GM12878 (cell line): ENCODE results near the gene VCP. TPM values are rescaled to one million over a fixed set of nuclear protein-coding genes. Genes with fewer than 3 reads are reported as not detected.
A peak's percentile ranks its signal among the peaks of the same experiment; 100 is the strongest.

Experiments
- BCL3 ChIP-seq: IDR thresholded peaks from 2 replicates; pipeline ENCODE4 v1.6.1; 2011; ENCODE audit warnings: borderline replicate concordance, low read depth, mild to moderate bottlenecking, moderate library complexity, low read length; ENCODE audit not compliant: insufficient read depth, poor library complexity, severe bottlenecking
- CBX5 ChIP-seq: sonication (generic); IDR thresholded peaks from 2 replicates; pipeline ENCODE4 v1.6.1; 2016; ENCODE audit warnings: low read depth, moderate library complexity, mild to moderate bottlenecking, inconsistent platforms
- CREB1 ChIP-seq: IDR thresholded peaks from 2 replicates; pipeline ENCODE4 v1.6.1; 2012; ENCODE audit warnings: low read depth, mild to moderate bottlenecking, inconsistent platforms
- E2F4 ChIP-seq: IDR thresholded peaks from 2 replicates; pipeline ENCODE4 v1.6.1; 2012; ENCODE audit warnings: low read depth, low read length, improper control_type of control experiment
- E4F1 ChIP-seq: fragments of 450-650 bp; IDR thresholded peaks from 2 replicates; pipeline ENCODE4 v1.6.1; 2018; ENCODE audit warnings: borderline replicate concordance, mild to moderate bottlenecking; ENCODE audit not compliant: partially characterized antibody
- JUND ChIP-seq: IDR thresholded peaks from 2 replicates; pipeline ENCODE4 v1.6.1; 2012; ENCODE audit warnings: low read depth, mild to moderate bottlenecking, low read length, improper control_type of control experiment, moderate library complexity
- MEF2B ChIP-seq: fragments of 450-650 bp; IDR thresholded peaks from 2 replicates; pipeline ENCODE4 v1.6.1; 2018; ENCODE audit warnings: mild to moderate bottlenecking, moderate library complexity; ENCODE audit not compliant: partially characterized antibody, poor library complexity, severe bottlenecking
- MTA3 ChIP-seq: IDR thresholded peaks from 2 replicates; pipeline ENCODE4 v1.6.1; 2012; ENCODE audit warnings: low read length, inconsistent platforms, borderline replicate concordance
- NR2F1 ChIP-seq: fragments of 450-650 bp; conservative IDR thresholded peaks from 2 replicates; pipeline ENCODE4 v1.6.1; 2017; ENCODE audit warnings: mild to moderate bottlenecking
- POLR2A ChIP-seq: IDR thresholded peaks from 2 replicates; pipeline ENCODE4 v1.6.1; 2011; ENCODE audit warnings: low read depth, mild to moderate bottlenecking, low read length
- POLR2AphosphoS5 ChIP-seq: IDR thresholded peaks from 2 replicates; pipeline ENCODE4 v1.6.1; 2011; ENCODE audit warnings: mild to moderate bottlenecking, low read length, inconsistent platforms
- SIX5 ChIP-seq: IDR thresholded peaks from 2 replicates; pipeline ENCODE4 v1.6.1; 2011; ENCODE audit warnings: mild to moderate bottlenecking, low read depth, low read length, moderate library complexity; ENCODE audit not compliant: severe bottlenecking
- SMAD1 ChIP-seq: fragments of 450-650 bp; IDR thresholded peaks from 2 replicates; pipeline ENCODE4 v1.6.1; 2018; ENCODE audit warnings: mild to moderate bottlenecking, low read depth; ENCODE audit not compliant: partially characterized antibody
- SP1 ChIP-seq: IDR thresholded peaks from one replicate; pipeline ENCODE4 v1.6.1; 2011; ENCODE audit warnings: low read depth, low read length
- TBL1XR1 ChIP-seq: IDR thresholded peaks from 2 replicates; pipeline ENCODE4 v1.6.1; 2012; ENCODE audit warnings: low read depth, low read length, improper control_type of control experiment
- TCF12 ChIP-seq: IDR thresholded peaks from 2 replicates; pipeline ENCODE4 v1.6.1; 2011; ENCODE audit warnings: low read depth, mild to moderate bottlenecking, low read length
- ZBTB33 ChIP-seq: fragments of 450-650 bp; IDR thresholded peaks from 2 replicates; pipeline ENCODE4 v1.6.1; 2017; ENCODE audit warnings: mild to moderate bottlenecking
- ZBTB4 ChIP-seq: fragments of 450-650 bp; formaldehyde crosslinking; IDR thresholded peaks from 2 replicates; pipeline ENCODE4 v1.4.0; 2022; ENCODE audit warnings: mild to moderate bottlenecking, moderate library complexity
- polyA plus RNA-seq, 11 experiments: library from polyadenylated mRNA; depleted of rRNA in 4 of 11; unstranded in 6 of 11; stranded (reverse) in 5 of 11; fragments of >200 nt; fragmentation: Nextera tagmentation in 4 of 11; fragmentation: Illumina TruSeq in 1 of 11; extraction: Ambion mirVana in 4 of 11; extraction: Trizol in 1 of 11; gene quantifications; 1 replicate in 1 of 11; 2 replicates in 10 of 11; pipeline versions ENCODE4 v1.2.1 to v1.2.3, GENCODE V29; 2011 to 2016; ENCODE audit warnings: inconsistent platforms in 2 of 11, missing spikeins in 2 of 11, low read depth in 1 of 11
- total RNA-seq, 4 experiments: library from RNA; depleted of rRNA in 3 of 4; stranded (reverse); fragments of >200 nt in 3 of 4; fragmentation: Illumina TruSeq in 1 of 4; extraction: Trizol in 1 of 4; gene quantifications; 2 replicates each; pipeline versions ENCODE4 v1.2.1 to v1.2.3, GENCODE V29; 2013 to 2021

The VCP gene
- total and polyA plus RNA-seq, 10 of the 15 experiments (the other 5 are each of a cell fraction or from before 2014, with no cell fraction given): 7.4 to 327 (median 244) TPM

GRCh38 chr9:35079426-35080341, 7.3 kb upstream of the VCP start, which contains the start of gene FANCG (continued):
- TF ChIP-seq POLR2AphosphoS5: peak; percentile 79
- no peak for TF ChIP-seq CBX5
- no peak for TF ChIP-seq TBL1XR1
- peak; percentile 80 for TF ChIP-seq SIX5
- TF ChIP-seq JUND: no peak
- TF ChIP-seq MTA3: no peak; the same call in 1 of the 2 replicates
- no peak for TF ChIP-seq E4F1
- no peak for TF ChIP-seq NR2F1
- no peak for TF ChIP-seq ZBTB33
- TF ChIP-seq MEF2B: no peak
- peak; percentile 84 for TF ChIP-seq E2F4
- TF ChIP-seq TCF12: no peak
- TF ChIP-seq CREB1: no peak
- TF ChIP-seq ZBTB4 (CRISPR knock-in tag): no peak
- peak; percentile 37 for TF ChIP-seq BCL3
- TF ChIP-seq POLR2A: peak; percentile 92
- TF ChIP-seq SP1: peak; percentile 41
- no peak for TF ChIP-seq SMAD1
